ENCODE results near the gene RGS6. TPM values are rescaled to one million over a fixed set of nuclear protein-coding genes. Genes with fewer than 3 reads are reported as not detected.
"Not testable (repeated sequence)": the region's sequence is repeated elsewhere in the genome, so short reads cannot be mapped to it uniquely, and the experiment has no call there.

Gene RGS6
- total RNA-seq, result 0.82 TPM in 1 of 2 replicates, not detected in the other

DNA sequence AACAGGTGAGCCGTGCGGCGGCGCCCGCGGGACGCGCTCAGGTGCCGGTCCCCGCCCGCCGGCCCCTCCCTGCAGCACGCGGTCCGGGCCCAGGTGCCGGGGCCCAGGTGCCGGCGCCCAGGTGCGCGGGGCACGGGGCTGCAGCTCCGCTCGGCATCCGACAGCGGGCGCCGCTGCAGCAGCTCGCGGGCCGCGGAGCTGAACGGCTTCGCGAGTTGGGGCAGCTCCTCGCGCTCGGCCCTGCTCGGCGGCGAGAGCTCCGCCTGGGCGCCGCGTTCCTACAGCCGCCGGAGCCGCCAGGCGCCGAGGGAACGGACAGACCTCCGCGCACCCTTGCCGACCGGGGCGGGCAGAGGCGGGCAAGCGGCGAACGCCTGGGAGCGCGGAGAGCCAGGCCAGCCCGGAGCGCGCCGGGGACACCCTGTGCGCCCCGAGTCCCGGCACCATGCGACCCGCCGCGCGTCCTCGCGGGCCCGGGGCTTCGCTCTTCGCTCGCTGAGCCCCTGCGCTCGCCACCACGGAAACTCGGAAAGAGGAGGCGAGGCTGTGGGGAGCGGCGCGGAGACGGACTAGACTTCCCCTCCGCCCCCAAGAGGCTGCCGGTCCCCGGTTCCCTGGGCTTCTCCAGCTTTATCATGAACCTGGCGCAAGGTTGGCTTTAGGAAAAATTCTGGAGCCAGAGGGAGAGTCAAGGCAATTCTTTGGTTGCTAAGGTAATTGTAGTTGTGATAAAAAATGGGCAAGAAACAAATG is at the start of gene RGS6:
TSS of gene RGS6 (plus strand) at position 201 of the 753 bp plus-strand sequence.
- DNase-seq (ENCODE audit: extremely low read depth, low read depth, low spot score), result no peak

DNA sequence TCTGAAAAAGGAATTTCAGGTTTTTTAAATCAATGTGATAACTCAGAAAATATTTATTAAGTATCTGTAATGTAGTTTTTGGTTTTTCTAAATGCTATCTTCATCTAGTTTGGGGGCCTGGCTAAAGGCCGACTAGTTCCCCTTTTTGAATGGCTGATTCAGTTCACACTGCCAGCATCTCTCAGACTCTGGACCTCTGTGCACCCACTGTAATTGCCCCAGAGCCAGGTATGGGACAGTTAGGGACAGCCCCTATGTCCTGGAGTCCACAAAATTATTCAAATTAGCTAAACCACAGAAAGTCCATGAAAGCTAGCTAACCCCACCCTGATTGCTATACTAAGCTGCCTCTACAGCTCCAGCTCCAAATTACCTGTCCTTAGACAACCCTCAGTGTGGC is 49.1 kb upstream of the RGS6 start:
- DNase-seq (ENCODE audit: extremely low read depth, low read depth, low spot score), result no peak

DNA sequence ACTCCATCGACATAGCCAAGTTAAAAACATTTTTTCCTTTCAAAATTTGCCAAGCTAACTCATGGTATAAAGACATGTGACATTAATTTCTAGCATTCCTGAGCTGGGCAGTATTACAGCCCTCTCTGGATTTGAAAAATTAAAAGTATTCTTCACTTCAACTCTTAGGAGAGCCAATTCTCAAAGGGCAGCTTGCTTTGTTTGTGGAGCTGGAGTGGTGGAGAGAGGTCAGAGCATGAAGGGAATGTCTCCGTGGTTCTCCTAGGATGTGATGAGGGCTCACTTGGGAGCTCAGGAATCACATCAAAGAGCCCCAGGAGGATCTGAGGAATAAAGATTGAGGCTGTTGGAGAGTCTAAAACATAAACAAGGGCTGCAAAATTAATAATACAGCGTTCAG is 46.9 kb upstream of the RGS6 start:
- DNase-seq (ENCODE audit: extremely low read depth, low read depth, low spot score), result no peak

DNA sequence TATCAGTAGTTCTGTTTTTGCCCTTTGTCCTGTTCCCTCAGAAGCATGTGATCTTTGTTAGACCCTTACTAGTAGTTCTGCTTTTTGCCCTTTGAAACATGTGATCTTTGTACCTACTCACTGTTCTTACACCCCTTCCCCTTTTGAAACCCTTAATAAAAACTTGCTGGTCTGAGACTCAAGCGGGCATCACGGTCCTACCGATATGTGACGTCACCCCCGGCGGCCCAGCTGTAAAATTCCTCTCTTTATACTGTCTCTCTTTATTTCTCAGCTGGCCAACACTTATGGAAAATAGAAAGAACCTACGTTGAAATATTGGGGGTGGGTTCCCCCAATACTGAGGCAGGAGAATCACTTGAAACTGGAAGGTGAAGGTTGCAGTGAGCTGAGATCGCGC is 44.4 kb upstream of the RGS6 start:
- not testable (repeated sequence) for DNase-seq (ENCODE audit: extremely low read depth, low read depth, low spot score)

DNA sequence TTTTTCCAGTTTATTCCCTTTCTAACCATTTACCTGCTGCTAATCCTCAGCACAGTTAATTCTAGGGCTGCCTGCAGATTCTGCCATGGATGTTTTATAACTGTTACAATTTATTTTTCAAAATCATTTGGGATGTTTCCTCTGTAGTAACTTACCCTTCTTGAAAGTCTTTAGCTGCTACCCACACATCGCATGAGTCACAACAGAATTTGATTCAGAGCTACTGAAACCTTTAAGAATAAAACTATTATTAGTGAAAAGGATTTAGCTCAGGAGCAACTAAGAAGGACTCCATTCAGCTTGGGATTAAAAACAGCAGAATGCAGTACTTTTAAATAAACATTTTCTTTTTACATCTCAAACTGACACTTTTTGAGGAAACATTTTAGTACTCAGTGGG is 41.7 kb upstream of the RGS6 start:
- no peak for DNase-seq (ENCODE audit: extremely low read depth, low read depth, low spot score)

DNA sequence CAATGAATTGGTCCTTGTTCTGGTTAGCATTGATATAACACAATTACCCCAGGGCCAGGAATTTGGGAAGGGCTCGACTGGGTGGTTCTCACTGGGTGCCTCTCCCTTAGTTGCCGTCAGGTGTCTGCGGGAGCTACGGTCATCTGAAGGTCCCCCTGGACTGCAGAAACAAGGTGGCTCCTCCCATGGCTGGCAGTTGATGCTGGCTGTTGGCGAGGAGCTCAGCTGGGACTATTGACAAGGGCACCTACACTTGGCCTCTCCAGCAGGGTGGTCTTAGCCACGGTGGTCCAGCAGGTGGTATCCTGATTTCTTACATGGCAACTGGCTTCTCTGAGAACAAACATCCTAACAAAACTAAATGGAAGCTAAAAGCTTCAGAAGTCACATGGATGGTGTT is 41.0 kb upstream of the RGS6 start:
- DNase-seq (ENCODE audit: extremely low read depth, low read depth, low spot score), result no peak

DNA sequence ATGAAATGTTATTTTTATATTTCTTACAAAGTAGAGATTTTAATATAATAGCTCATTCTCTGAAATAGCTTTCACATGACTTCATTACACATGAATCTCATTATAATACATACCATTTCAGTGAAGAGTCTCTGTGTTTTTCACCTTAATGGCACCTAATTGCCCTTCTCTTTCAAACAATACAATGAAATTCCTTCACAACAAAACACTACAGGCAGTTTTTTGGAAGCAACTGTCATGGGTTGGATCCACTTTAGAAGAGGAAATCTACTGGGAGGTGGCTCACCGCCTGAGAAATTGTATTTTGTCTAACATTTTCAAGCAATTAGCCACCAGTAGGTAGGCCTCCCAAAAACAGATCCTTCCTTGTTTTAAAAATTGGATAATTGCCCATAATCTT is 40.3 kb upstream of the RGS6 start:
- DNase-seq (ENCODE audit: extremely low read depth, low read depth, low spot score), result no peak

DNA sequence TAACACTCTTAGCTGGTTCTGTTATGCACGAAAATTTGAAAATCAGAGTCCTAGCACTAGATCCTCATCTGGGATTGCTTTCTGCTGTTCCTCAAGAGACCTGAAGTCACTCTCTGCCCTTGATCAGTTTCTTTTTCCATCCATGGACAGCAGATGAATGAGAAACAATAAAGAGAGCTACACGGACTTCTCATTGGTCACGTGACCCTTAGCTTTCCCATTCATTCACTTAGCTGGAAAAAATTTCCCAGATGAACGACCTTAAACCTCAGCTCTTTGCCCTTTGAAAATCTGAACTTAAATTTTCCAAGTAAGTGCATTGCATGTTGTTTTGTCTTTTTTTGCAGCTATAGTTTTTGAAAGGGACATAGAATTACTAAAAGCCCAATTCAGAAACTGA is 27.2 kb upstream of the RGS6 start:
- no peak for DNase-seq (ENCODE audit: extremely low read depth, low read depth, low spot score)

DNA sequence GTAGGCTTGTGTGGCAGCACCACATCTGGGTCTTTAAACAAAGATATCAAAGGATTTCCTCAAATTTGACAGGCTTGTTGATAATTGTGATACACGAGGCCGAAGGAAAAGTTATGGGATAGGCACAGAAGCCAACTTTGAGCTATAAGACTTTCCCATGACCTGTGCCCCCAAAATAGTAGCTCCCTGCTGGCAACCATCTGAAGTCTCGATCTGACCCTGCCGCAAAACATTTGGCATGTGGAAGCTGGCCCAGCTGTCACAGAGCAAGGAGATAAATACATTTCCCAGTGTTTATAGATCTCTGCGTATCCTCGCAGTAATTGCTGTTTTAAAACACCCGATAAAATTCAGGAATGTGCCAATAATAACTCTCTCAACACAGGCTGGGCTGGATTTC is 26.4 kb upstream of the RGS6 start:
- DNase-seq (ENCODE audit: extremely low read depth, low read depth, low spot score), result no peak

DNA sequence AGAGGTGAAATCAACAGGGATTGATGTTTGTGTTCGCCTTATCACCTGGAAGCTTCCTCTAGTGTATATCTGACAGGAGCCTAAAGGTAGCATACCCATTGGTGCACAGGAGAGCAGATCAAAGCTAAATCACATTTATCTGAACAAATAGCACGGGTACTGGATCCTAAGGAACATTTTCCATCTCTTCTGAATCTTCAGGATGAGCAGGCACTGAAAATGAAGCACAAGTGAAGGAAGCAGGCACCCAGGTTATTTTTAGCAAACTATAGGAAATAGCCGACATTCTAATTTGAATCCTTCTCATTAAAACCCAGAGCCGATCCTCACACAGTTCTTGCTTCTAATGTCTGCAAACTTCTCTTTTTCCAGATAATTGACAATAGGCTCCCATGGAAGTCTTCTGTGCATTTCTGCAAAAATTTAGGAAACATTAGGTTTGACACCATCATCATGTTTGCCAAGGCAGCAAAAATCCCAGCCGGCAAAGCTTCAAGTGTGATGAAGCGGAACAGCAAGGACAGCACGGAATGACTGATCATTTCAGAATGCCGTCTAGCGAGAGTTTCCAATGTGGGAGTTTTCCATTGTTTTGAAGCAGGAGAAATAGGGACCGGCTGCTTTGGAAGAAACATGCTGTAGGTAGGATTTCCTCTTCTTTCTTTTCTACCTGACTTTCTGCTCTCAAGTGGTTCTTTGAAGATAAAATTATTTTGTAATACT is 24.3 kb upstream of the RGS6 start:
- no peak for DNase-seq (ENCODE audit: extremely low read depth, low read depth, low spot score)

DNA sequence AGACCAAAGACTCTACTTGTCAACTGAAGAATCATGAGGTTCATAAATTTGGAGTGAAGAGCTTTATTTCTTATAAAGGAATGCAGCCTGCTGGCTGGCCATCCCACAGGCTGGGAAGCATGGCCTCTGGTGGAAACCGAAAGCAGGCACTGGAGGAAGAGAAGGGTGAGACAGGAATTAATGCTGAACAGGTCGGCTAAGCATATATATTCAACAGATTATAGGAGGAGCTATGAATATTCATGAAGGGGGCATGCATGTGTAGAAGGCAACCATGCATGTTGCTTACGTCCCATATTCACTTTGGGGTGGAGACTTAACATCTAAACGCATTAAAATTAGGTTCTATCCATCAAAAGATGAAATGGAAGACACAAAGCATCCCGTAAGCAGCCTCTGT is 20.6 kb upstream of the RGS6 start:
- no peak for DNase-seq (ENCODE audit: extremely low read depth, low read depth, low spot score)

DNA sequence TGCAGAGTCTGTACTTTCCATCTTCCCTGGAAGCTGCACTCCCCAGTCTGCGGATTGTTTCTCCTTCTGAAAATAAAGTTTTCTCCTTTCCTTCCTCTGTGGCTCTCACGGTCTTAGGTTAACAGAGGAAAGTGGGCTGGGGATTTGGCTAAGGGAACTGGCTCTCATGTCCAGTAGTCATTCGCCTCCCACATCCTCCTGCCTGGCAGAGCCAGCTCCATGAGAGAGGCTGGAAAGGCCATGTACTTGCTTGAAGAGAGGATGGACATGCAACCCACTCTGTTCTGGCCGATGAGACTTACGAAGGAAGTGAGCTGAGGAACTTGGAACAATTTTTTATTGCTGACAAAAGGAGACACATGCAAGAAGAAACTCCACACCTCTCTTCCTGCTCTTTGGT is 18.9 kb upstream of the RGS6 start:
- DNase-seq (ENCODE audit: extremely low read depth, low read depth, low spot score), result no peak

DNA sequence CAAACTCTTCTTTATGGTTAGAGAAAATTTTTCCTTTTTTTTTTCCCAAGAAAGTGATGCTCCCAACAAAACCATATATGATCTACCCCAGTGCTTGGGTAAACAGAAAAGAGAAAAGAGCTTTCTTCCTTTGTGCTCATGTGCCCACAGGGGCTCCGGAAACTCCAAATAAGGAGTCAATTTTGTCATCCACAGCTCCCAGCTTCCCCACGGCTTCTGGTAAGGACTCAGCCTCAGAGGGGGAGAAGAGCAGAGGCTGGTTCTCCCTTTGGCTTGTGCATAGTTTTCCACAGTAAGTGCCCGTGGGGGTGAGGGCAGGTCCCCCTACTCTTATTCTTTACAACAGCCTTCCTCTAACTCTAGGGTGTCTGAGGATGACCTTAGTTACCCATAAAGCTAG is 13.3 kb upstream of the RGS6 start:
- DNase-seq (ENCODE audit: extremely low read depth, low read depth, low spot score), result no peak

DNA sequence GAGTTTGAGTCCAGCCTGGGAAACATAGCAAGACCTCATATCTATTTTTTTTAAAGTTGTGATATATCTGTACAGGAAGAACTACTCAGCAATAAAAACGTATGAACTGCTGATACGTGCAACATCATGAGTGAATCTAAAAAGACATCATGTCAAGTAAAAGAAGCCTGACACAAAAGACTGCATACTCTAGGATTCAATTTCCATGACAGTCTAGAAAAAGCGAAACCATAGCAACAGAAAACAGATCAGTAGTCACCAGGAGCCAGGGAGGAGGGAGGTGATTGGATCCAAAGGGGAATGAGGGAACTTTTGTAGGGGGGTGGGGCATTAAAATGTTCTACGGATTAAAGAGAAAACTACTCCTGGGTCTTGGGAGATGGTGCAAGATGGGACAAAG is 8.7 kb upstream of the RGS6 start:
- DNase-seq (ENCODE audit: extremely low read depth, low read depth, low spot score), result no peak

DNA sequence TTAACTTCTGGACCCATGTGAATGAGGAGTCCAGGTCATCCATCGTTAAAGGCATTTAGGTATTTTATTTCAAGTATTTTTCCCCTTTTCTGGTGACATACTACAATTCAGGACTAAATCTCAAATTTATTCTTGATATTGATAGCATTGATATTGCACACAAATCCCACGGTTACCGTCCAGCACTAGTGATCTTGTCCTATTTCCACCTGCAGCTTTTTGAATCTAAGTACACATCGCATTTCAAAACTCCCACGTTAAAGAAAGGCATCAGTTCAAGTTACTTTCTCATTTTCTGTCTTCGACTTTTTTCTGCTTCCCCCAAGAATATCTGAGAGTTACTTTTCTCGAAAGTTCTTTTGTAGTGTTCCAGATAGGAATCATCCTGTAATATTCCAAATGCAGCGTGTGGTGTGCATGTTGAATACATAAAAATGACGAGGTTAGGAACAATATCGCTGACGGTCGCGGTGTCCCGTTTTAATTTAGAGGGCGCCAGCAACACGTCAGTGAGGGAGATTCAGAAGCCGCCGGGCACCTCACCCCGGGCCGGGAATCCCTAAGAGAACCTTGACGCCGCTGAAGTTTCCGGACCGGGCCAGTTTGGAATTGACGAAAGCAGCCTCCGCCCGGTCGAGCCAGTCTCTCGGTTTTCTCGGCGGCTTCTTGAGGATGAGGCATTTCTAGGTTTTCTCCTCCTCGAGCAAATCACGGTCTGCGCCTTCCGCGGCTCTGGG is 569 bp upstream of the RGS6 start:
- no peak for DNase-seq (ENCODE audit: extremely low read depth, low read depth, low spot score)

DNA sequence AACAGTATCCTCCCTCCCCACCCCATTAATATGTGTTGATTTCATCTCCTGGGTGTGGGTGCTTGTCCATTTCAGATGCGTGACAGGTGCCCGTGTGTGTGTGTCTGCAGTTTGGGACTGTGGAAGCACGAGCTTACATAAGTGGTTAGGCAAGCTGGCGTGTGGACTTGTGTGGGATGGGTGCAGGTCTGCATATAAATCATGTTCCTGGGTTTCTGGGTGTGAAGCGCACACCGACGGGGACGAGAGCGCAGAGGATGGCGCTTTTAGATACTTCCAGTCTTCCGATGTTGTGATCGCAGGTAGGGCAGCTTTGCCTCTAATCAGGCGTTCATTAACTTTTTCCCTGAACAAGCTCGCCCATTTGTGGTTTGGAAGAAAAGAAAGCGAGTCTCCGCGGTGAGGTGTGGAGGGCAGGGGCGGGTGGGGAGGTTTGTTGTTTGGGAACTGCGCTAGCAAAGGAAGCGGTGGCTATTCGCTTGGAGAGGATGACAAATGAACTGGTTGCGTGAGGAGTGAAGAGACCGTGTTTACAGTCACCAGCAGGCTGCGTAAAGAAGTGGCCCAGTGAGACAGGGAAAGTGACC is 865 bp downstream of the RGS6 start:
- no peak for DNase-seq (ENCODE audit: extremely low read depth, low read depth, low spot score)

DNA sequence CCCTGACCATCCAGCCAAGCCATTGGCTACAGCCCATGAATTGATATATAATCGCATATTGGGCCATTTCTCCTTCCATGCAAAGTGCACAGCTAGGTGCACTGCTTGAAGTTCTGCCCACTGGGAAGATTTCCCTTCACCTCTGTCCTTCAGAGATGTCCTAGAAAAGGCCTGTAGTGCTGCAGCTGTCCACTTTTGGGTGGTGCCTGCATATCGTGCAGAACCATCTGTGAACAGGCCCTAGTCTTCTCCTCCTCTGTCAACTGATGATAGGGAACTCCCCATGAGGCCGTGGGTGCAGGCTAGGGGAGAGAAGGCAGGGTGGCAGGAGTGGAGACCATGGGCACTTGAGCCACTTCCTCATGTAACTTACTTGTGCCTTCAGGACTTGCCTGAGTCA is 6.0 kb downstream of the RGS6 start:
- not testable (repeated sequence) for DNase-seq (ENCODE audit: extremely low read depth, low read depth, low spot score)

DNA sequence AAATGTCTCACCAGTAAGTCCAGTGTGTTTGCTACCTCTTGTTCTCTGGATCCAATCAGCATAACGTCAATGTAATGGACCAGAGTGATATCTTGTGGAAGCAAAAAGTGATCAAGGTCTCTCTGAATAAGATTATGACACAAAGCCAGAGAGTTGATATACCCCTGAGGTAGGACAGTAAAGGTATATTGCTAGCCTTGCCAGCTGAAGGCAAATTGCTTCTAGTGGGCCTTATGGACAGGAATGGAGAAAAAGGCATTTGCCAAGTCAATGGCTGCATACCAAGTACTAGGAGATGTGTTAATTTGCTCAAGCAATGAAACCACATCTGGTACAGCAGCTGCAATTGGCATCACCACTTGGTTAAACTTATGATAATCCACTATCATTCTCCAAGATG is 7.1 kb downstream of the RGS6 start:
- not testable (repeated sequence) for DNase-seq (ENCODE audit: extremely low read depth, low read depth, low spot score)

DNA sequence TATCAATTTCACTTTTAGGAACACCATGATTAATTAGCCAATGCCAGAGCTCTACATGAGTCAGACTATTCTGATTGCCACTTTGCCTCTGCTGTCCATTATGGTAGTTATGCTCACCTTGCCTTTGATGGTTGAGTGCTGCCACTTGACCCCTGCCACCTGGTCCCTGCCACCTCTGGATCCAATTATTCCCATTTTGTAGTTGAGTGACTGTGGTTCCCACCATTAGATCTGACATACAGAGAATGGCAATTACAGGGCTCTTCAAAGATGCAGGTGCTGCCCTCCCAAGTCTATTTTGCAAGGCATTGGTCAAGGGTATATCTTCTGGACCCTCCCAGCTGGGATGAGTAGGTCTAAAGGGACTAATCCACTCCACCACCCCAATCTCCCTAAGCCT is 8.3 kb downstream of the RGS6 start:
- not testable (repeated sequence) for DNase-seq (ENCODE audit: extremely low read depth, low read depth, low spot score)

DNA sequence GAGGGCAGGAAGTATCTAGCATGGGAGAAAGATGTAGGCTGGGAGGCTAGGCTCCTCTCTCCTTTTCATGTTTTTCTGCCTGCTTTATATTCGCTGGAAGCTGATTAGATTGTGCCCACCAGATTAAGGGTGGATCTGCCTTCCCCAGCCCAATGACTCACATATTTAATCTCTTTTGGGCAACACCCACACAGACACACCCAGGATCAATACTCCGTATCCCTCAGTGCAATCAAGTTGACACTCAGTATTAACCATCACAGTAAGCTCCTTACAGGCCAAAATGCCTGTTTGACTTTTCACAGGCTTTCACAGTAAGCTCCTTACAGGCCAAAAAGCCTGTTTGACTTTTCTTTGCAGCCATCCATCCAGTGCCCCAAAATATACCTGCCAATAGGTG is 9.4 kb downstream of the RGS6 start:
- not testable (repeated sequence) for DNase-seq (ENCODE audit: extremely low read depth, low read depth, low spot score)

DNA sequence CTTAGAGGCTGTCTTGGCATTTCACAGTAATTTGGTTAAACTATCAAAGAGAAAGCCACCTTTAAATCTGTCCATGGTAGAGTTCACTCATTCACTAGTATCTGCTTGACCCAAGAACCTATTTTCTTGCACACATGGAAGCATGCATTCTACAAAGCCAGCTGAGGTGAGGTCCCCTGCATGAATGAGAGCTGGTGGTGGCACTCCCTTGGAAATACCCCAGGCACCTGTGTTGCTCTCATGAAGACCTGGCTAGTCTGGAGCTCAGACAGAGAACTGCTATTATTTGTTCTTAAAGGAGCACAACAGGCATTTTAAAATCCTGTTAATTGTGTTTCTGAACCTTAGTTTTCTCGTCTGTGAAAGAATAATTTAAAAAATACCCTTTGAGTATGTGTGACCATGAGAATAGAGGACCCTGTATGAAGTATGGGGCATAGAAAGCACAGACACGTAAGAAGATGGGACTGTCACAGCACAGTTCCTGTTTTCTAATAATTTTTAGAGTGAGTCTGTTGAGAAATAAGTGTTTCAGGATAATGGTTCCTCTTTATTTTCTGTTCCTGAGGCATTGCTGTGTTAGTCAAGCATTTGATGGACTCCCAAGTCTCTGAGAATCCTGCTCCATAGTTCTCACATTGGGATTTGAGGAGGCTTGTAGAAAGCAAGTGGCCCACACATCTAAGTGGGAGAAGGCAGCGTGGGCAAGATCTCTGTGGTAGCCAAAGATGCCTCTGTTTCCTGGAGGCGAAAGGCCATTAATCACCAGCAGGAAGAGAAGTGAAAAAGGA is 10.9 kb downstream of the RGS6 start:
- DNase-seq (ENCODE audit: extremely low read depth, low read depth, low spot score), result no peak
